HepG2 (cell line): ENCODE data around the gene LAPTM4A. TPM values are rescaled to one million over a fixed set of nuclear protein-coding genes. Genes with fewer than 3 reads are reported as not detected.
A peak's percentile ranks its signal among the peaks of the same experiment; 100 is the strongest.

Source experiments
- HNRNPLL ChIP-seq: fragments of 200-400 bp; formaldehyde crosslinking; IDR thresholded peaks from 2 replicates; pipeline ENCODE4 v1.6.1; 2017; ENCODE audit warnings: mild to moderate bottlenecking, low read depth, low read length; ENCODE audit not compliant: poor library complexity, severe bottlenecking
- MAZ ChIP-seq, 2 experiments: sonication (generic) in 1 of 2; formaldehyde crosslinking in 1 of 2; IDR thresholded peaks; 2 replicates each; pipeline versions ENCODE4 v1.5.0 to v1.6.1; 2012 to 2020; ENCODE audit warnings: low read depth in 2 of 2, mild to moderate bottlenecking in 2 of 2, borderline replicate concordance in 1 of 2, improper control_type of control experiment in 1 of 2, low read length in 1 of 2, missing genetic modification reagents in 1 of 2, moderate library complexity in 1 of 2
- MXD1 ChIP-seq: sonication (generic); formaldehyde crosslinking; IDR thresholded peaks from 2 replicates; pipeline ENCODE4 v1.4.0; 2020; ENCODE audit warnings: mild to moderate bottlenecking, missing genetic modification reagents
- NR3C1 ChIP-seq: sonication (generic); formaldehyde crosslinking; IDR thresholded peaks from 2 replicates; pipeline ENCODE4 v1.4.0; 2020; ENCODE audit warnings: missing genetic modification reagents
- PCBP2 ChIP-seq: fragments of 200-400 bp; formaldehyde crosslinking; optimal IDR thresholded peaks from 2 replicates; pipeline ENCODE3; 2018; ENCODE audit warnings: low read length, low read depth; ENCODE audit not compliant: poor library complexity, severe bottlenecking
- SIX4 ChIP-seq: sonication (generic); formaldehyde crosslinking; IDR thresholded peaks from 2 replicates; pipeline ENCODE4 v1.4.0; 2020; ENCODE audit warnings: missing genetic modification reagents
- SMAD1 ChIP-seq: sonication (generic); formaldehyde crosslinking; IDR thresholded peaks from 2 replicates; pipeline ENCODE4 v1.4.0; 2020; ENCODE audit warnings: missing genetic modification reagents, low read depth, mild to moderate bottlenecking, borderline replicate concordance
- SNAI1 ChIP-seq: sonication (generic); formaldehyde crosslinking; IDR thresholded peaks from 2 replicates; pipeline ENCODE4 v1.5.0; 2020; ENCODE audit warnings: mild to moderate bottlenecking, missing genetic modification reagents, borderline replicate concordance
- SPEN ChIP-seq: sonication (generic); formaldehyde crosslinking; IDR thresholded peaks from 2 replicates; pipeline ENCODE4 v1.5.1; 2020; ENCODE audit warnings: low read depth, mild to moderate bottlenecking, missing genetic modification reagents
- TBP ChIP-seq: sonication (generic); formaldehyde crosslinking; IDR thresholded peaks from 2 replicates; pipeline ENCODE4 v1.5.0; 2020; ENCODE audit warnings: missing genetic modification reagents
- ZFP1 ChIP-seq: IDR thresholded peaks from 2 replicates; pipeline ENCODE4 v1.6.1; 2016
- ZFYVE20 ChIP-seq: sonication (generic); formaldehyde crosslinking; IDR thresholded peaks from 2 replicates; pipeline ENCODE4 v1.8.0; 2023; ENCODE audit warnings: low read depth, mild to moderate bottlenecking, moderate library complexity, missing genetic modification reagents, borderline replicate concordance
- ZNF234 ChIP-seq: sonication (generic); formaldehyde crosslinking; conservative IDR thresholded peaks from 2 replicates; pipeline ENCODE4 v1.5.1; 2020; ENCODE audit warnings: mild to moderate bottlenecking, missing genetic modification reagents
- ZNF430 ChIP-seq: sonication (generic); formaldehyde crosslinking; IDR thresholded peaks from 2 replicates; pipeline ENCODE4 v1.9.0; 2021; ENCODE audit warnings: mild to moderate bottlenecking, missing genetic modification reagents
- ZNF558 ChIP-seq: sonication (generic); formaldehyde crosslinking; IDR thresholded peaks from 2 replicates; pipeline ENCODE4 v1.9.0; 2022; ENCODE audit warnings: mild to moderate bottlenecking, missing genetic modification reagents, borderline replicate concordance
- ZNF670 ChIP-seq: sonication (generic); formaldehyde crosslinking; IDR thresholded peaks from 2 replicates; pipeline ENCODE4 v1.8.0; 2022; ENCODE audit warnings: mild to moderate bottlenecking, missing genetic modification reagents, borderline replicate concordance
- ZNF770 ChIP-seq: sonication (generic); formaldehyde crosslinking; IDR thresholded peaks from 2 replicates; pipeline ENCODE4 v1.5.0; 2020; ENCODE audit warnings: mild to moderate bottlenecking, missing genetic modification reagents
- polyA plus RNA-seq, 8 experiments: library from polyadenylated mRNA; depleted of rRNA in 3 of 8; stranded (reverse) in 7 of 8; unstranded in 1 of 8; fragments of >200 nt; fragmentation: Illumina TruSeq in 4 of 8; extraction: Trizol in 4 of 8; gene quantifications; 2 replicates each; pipeline versions ENCODE4 v1.2.1 to v1.2.3, GENCODE V29; 2011 to 2016; ENCODE audit warnings: low read depth in 4 of 8, missing spikeins in 1 of 8, mixed read lengths in 1 of 8; ENCODE audit not compliant: insufficient read depth in 1 of 8
- total RNA-seq, 5 experiments: library from RNA; depleted of rRNA; stranded (reverse); fragments of >200 nt; fragmentation: Illumina TruSeq; extraction: Trizol; gene quantifications; 2 replicates each; pipeline ENCODE4 v1.2.3, GENCODE V29; 2016; ENCODE audit warnings: low read depth in 1 of 5
- TF ChIP-seq, protein P1 (sequence below): sonication (generic); formaldehyde crosslinking; IDR thresholded peaks from 2 replicates; pipeline ENCODE4 v1.8.1; 2023; ENCODE audit warnings: mild to moderate bottlenecking, missing genetic modification reagents
- TF ChIP-seq, protein P2 (sequence below): sonication (generic); formaldehyde crosslinking; IDR thresholded peaks from 2 replicates; pipeline ENCODE4 v1.4.0; 2020; ENCODE audit warnings: missing genetic modification reagents
- TF ChIP-seq, protein P3 (sequence below): sonication (generic); formaldehyde crosslinking; IDR thresholded peaks from 2 replicates; pipeline ENCODE4; 2020; ENCODE audit warnings: missing genetic modification reagents, mild to moderate bottlenecking, borderline replicate concordance

LAPTM4A gene
- total and polyA plus RNA-seq, 2 of the 13 experiments (the other 11 are each of a cell fraction or from before 2014, with no cell fraction given): 116 to 558 TPM

GRCh38 chr2:20051532-20052228 is at the start of gene LAPTM4A (continued):
- TF ChIP-seq, protein P1, sequence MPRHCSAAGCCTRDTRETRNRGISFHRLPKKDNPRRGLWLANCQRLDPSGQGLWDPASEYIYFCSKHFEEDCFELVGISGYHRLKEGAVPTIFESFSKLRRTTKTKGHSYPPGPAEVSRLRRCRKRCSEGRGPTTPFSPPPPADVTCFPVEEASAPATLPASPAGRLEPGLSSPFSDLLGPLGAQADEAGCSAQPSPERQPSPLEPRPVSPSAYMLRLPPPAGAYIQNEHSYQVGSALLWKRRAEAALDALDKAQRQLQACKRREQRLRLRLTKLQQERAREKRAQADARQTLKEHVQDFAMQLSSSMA (CRISPR knock-in tag): no peak
- TF ChIP-seq SIX4 (peak; percentile 69), ZNF770 (CRISPR knock-in tag) (peak; percentile 62), ZNF670 (CRISPR knock-in tag) (peak; percentile 95; the same call in 1 of the 2 replicates), MAZ (IDR thresholded peaks at IDR 0.05; ENCODE audit: borderline replicate concordance, low read depth, low read length) (peak; percentile 89), MAZ (CRISPR knock-in tag; IDR thresholded peaks at IDR 0.05; ENCODE audit: low read depth) (peak; percentile 93), ZNF558 (CRISPR knock-in tag) (no peak; the same call in 1 of the 2 replicates), ZNF430 (CRISPR knock-in tag) (peak; percentile 93), SNAI1 (0 out of 2 replicates have a peak, but pooled peaks have one; percentile 8), PCBP2 (no peak), HNRNPLL (peak; percentile 99), ZFP1 (CRISPR knock-in tag) (peak; percentile 85; the same call in 1 of the 2 replicates), TBP (CRISPR knock-in tag) (no peak), ZNF234 (peak; percentile 85; the same call in 1 of the 2 replicates), SMAD1 (CRISPR knock-in tag) (peak; percentile 92; the same call in 1 of the 2 replicates), SPEN (CRISPR knock-in tag) (peak; percentile 98), NR3C1 (CRISPR knock-in tag) (no peak), MXD1 (CRISPR knock-in tag) (peak; percentile 5; the same call in 1 of the 2 replicates), ZFYVE20 (CRISPR knock-in tag) (peak; percentile 52; the same call in 1 of the 2 replicates)
- TF ChIP-seq, protein P2, sequence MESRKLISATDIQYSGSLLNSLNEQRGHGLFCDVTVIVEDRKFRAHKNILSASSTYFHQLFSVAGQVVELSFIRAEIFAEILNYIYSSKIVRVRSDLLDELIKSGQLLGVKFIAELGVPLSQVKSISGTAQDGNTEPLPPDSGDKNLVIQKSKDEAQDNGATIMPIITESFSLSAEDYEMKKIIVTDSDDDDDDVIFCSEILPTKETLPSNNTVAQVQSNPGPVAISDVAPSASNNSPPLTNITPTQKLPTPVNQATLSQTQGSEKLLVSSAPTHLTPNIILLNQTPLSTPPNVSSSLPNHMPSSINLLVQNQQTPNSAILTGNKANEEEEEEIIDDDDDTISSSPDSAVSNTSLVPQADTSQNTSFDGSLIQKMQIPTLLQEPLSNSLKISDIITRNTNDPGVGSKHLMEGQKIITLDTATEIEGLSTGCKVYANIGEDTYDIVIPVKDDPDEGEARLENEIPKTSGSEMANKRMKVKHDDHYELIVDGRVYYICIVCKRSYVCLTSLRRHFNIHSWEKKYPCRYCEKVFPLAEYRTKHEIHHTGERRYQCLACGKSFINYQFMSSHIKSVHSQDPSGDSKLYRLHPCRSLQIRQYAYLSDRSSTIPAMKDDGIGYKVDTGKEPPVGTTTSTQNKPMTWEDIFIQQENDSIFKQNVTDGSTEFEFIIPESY (CRISPR knock-in tag): peak; percentile 20; the same call in 1 of the 2 replicates
- TF ChIP-seq, protein P3, sequence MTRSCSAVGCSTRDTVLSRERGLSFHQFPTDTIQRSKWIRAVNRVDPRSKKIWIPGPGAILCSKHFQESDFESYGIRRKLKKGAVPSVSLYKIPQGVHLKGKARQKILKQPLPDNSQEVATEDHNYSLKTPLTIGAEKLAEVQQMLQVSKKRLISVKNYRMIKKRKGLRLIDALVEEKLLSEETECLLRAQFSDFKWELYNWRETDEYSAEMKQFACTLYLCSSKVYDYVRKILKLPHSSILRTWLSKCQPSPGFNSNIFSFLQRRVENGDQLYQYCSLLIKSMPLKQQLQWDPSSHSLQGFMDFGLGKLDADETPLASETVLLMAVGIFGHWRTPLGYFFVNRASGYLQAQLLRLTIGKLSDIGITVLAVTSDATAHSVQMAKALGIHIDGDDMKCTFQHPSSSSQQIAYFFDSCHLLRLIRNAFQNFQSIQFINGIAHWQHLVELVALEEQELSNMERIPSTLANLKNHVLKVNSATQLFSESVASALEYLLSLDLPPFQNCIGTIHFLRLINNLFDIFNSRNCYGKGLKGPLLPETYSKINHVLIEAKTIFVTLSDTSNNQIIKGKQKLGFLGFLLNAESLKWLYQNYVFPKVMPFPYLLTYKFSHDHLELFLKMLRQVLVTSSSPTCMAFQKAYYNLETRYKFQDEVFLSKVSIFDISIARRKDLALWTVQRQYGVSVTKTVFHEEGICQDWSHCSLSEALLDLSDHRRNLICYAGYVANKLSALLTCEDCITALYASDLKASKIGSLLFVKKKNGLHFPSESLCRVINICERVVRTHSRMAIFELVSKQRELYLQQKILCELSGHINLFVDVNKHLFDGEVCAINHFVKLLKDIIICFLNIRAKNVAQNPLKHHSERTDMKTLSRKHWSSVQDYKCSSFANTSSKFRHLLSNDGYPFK (CRISPR knock-in tag): peak; percentile 95; the same call in 1 of the 2 replicates
